GM12878 (cell line): ENCODE data around the gene LTBP3.

Experiments
- SIN3A ChIP-seq: IDR thresholded peaks from 2 replicates; pipeline ENCODE4 v1.6.1; 2012; ENCODE audit warnings: low read depth, low read length, improper control_type of control experiment
- SMC3 ChIP-seq: IDR thresholded peaks from 2 replicates; pipeline ENCODE4 v1.6.1; 2011; ENCODE audit warnings: low read length, improper control_type of control experiment, borderline replicate concordance
- TF ChIP-seq, protein P1 (sequence below), 3 experiments: IDR thresholded peaks in 2 of 3; conservative IDR thresholded peaks in 1 of 3; 2 replicates each; pipeline ENCODE4 v1.5.1; 2011; ENCODE audit warnings: low read depth in 3 of 3, low read length in 3 of 3, mild to moderate bottlenecking in 3 of 3, control low read depth in 2 of 3, moderate library complexity in 2 of 3, inconsistent platforms in 1 of 3, mixed read lengths in 1 of 3; ENCODE audit not compliant: control insufficient read depth in 2 of 3, insufficient read depth in 1 of 3; ENCODE audit errors: extremely low read depth in 1 of 3

DNA sequence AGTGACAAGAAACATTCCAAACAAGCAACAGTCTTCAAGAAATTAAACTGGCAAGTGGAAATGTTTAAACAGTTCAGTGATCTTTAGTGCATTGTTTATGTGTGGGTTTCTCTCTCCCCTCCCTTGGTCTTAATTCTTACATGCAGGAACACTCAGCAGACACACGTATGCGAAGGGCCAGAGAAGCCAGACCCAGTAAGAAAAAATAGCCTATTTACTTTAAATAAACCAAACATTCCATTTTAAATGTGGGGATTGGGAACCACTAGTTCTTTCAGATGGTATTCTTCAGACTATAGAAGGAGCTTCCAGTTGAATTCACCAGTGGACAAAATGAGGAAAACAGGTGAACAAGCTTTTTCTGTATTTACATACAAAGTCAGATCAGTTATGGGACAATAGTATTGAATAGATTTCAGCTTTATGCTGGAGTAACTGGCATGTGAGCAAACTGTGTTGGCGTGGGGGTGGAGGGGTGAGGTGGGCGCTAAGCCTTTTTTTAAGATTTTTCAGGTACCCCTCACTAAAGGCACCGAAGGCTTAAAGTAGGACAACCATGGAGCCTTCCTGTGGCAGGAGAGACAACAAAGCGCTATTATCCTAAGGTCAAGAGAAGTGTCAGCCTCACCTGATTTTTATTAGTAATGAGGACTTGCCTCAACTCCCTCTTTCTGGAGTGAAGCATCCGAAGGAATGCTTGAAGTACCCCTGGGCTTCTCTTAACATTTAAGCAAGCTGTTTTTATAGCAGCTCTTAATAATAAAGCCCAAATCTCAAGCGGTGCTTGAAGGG lies 53.3 kb downstream of the LTBP3 start:
- TF ChIP-seq SMC3 (peak; percentile 1; the same call in 1 of the 2 replicates), SIN3A (no peak)
- TF ChIP-seq, protein P1, sequence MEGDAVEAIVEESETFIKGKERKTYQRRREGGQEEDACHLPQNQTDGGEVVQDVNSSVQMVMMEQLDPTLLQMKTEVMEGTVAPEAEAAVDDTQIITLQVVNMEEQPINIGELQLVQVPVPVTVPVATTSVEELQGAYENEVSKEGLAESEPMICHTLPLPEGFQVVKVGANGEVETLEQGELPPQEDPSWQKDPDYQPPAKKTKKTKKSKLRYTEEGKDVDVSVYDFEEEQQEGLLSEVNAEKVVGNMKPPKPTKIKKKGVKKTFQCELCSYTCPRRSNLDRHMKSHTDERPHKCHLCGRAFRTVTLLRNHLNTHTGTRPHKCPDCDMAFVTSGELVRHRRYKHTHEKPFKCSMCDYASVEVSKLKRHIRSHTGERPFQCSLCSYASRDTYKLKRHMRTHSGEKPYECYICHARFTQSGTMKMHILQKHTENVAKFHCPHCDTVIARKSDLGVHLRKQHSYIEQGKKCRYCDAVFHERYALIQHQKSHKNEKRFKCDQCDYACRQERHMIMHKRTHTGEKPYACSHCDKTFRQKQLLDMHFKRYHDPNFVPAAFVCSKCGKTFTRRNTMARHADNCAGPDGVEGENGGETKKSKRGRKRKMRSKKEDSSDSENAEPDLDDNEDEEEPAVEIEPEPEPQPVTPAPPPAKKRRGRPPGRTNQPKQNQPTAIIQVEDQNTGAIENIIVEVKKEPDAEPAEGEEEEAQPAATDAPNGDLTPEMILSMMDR (IDR thresholded peaks at IDR 0.05 in 2 of 3, conservative IDR thresholded peaks at IDR 0.05 in 1 of 3; ENCODE audit: control insufficient read depth in 2 of 3, extremely low read depth in 1 of 3, insufficient read depth in 1 of 3, low read depth in 3 of 3, low read length in 3 of 3): no peak
